BLaER1 treated with 17β-estradiol and CSF1 and Interleukin-3, amounts not matched to agents 10 nM and 100 nM (cell line): ENCODE measurements around the gene PARVB.

Experiments used
- H3K27ac ChIP-seq, 11 experiments: shearing (Covaris generic); formaldehyde crosslinking; 2 replicates each; pipeline ENCODE4 v1.8.1; 2022
- H3K27me3 ChIP-seq, 11 experiments: shearing (Covaris generic); formaldehyde crosslinking; 2 replicates each; pipeline ENCODE4 v1.8.1; 2022
- H3K36me3 ChIP-seq, 11 experiments: shearing (Covaris generic); formaldehyde crosslinking; 2 replicates each; pipeline ENCODE4 v1.8.1; 2022
- H3K4me1 ChIP-seq, 10 experiments: shearing (Covaris generic); formaldehyde crosslinking; 2 replicates each; pipeline ENCODE4 v1.8.1; 2022
- H3K4me2 ChIP-seq, 11 experiments: shearing (Covaris generic); formaldehyde crosslinking; 2 replicates each; pipeline ENCODE4 v1.8.1; 2022
- H3K4me3 ChIP-seq, 10 experiments: shearing (Covaris generic); formaldehyde crosslinking; 2 replicates each; pipeline ENCODE4 v1.8.1; 2022
- H3K9ac ChIP-seq, 11 experiments: shearing (Covaris generic); formaldehyde crosslinking; 2 replicates each; pipeline ENCODE4 v1.8.1; 2022
- H3K9me3 ChIP-seq, 11 experiments: shearing (Covaris generic); formaldehyde crosslinking; replicated peaks in 1 of 11; 2 replicates each; pipeline ENCODE4 v1.8.1; 2022
- H4K20me1 ChIP-seq, 11 experiments: shearing (Covaris generic); formaldehyde crosslinking; 2 replicates each; pipeline ENCODE4 v1.8.1; 2022
- Cebpa-rat ChIP-seq, 11 experiments: shearing (Covaris generic); IDR thresholded peaks; 2 replicates each; pipeline ENCODE4 v1.8.1; 2022

The PARVB gene

DNA sequence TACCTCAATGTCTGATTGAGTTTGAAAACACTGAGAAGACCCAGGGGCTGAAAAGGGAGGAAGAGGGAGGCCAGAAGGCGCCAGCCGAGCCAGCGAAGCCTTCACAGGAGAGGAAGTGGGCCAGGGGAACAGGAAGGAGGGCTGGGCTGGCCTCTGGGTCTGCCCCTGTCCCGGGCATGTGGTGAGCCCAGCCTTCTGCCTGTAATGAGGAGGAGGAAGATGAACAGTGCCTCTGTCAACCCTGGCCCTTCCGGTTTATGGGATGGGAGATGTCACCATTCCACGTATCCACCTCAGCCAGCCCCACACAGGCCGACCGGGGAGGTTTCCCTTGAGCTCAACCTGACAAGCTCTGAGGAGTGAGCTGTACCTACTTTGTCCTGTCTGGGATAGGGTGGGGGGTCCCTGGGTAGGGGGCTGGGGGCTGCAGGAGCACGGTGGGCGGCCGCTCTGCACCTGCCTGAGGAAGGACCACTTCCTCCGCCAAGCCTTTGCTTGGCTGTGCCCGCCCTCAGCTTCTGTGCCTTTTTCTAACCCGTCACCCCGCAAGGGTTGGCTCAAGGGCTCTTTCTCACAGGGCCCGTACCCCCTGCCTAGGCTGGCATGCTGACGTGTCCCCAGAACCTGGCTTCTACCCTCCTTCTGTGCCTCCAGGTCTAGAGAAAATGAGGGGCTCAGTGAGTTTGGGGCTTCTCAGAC is 158.6 kb downstream of the PARVB start:
- Histone ChIP-seq H3K27ac (peak overlapping the region; percentile 87 to 95 (median 93)), H3K4me2 (peak overlapping the region; percentile 90 to 100 (median 98)), H4K20me1 (peaks cover 14 to 51% (median 48%) of the 10 kb centered on the region in 11 experiments; a peak in 21 of 22 replicates), H3K9me3 (no peaks in the 10 kb centered on the region), H3K27me3 (peaks cover 0 to 4% (median 0%) of the 10 kb centered on the region in 11 experiments; a peak in 1 of 22 replicates), H3K4me3 (peak overlapping the region; percentile 55 to 89 (median 72)), H3K36me3 (peaks cover 0 to 46% (median 28%) of the 10 kb centered on the region in 11 experiments; a peak in 18 of 22 replicates), H3K4me1 (peaks cover 46 to 76% (median 63%) of the 10 kb centered on the region in 10 experiments), H3K9ac (peak overlapping the region; percentile 85 to 93 (median 87))
- no peak for TF ChIP-seq Cebpa-rat (IDR thresholded peaks at IDR 0.05)

DNA sequence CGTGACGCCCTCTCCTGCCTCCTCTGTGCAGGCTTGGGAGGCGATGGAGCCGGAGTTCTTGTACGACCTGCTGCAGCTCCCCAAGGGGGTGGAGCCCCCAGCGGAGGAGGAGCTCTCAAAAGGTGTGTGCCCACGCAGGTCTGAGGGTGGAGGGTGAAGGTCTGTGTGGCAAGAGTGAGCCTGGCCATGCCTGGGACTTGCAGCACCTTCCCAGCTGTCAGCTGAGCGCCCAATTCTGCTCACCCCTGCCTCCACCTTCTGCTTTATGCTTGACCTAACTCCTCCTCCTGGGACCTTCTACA is 159.1 kb downstream of the PARVB start:
- Histone ChIP-seq H3K9me3 (no peaks in the 10 kb centered on the region), H3K9ac (peak overlapping the region; percentile 85 to 93 (median 87); a peak in 20 of 22 replicates), H4K20me1 (peaks cover 14 to 56% (median 53%) of the 10 kb centered on the region in 11 experiments; a peak in 21 of 22 replicates), H3K4me2 (peak overlapping the region; percentile 90 to 100 (median 98)), H3K4me1 (peaks cover 50 to 81% (median 65%) of the 10 kb centered on the region in 10 experiments), H3K27me3 (peaks cover 0 to 9% (median 0%) of the 10 kb centered on the region in 11 experiments; a peak in 5 of 22 replicates), H3K4me3 (peak overlapping the region; percentile 55 to 89 (median 72)), H3K36me3 (peaks cover 0 to 46% (median 28%) of the 10 kb centered on the region in 11 experiments; a peak in 18 of 22 replicates), H3K27ac (peak overlapping the region; percentile 27 to 95 (median 93); a peak in 18 of 22 replicates)
- TF ChIP-seq Cebpa-rat (IDR thresholded peaks at IDR 0.05): no peak

DNA sequence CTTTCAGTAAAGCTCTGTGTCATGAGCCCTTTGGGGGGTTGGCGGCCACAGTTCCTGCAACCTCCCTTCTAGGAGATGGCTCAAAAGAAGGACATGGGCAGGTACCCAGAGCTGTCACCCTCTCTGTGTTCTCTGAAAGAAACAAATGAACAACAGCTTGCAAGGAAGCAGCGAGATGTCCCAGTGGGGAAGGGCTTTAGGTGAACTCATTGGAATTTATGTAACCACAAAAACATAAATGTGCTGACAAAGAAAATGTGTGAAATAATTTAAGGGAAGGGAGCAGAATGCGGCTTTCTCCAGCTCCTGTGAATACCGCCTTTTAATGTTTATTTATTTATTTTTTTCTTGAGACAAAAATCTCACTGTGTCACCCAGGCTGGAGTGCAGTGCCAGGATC is 159.9 kb downstream of the PARVB start:
- Histone ChIP-seq H3K36me3 (peaks cover 0 to 46% (median 28%) of the 10 kb centered on the region in 11 experiments; a peak in 18 of 22 replicates), H4K20me1 (peaks cover 14 to 64% (median 61%) of the 10 kb centered on the region in 11 experiments; a peak in 21 of 22 replicates), H3K4me3 (peak overlapping the region in 4 of 10 experiments; percentile 76 to 89 (median 78); a peak in 3 of 20 replicates), H3K4me1 (peaks cover 54 to 88% (median 73%) of the 10 kb centered on the region in 10 experiments), H3K27me3 (peaks cover 0 to 16% (median 1%) of the 10 kb centered on the region in 11 experiments; a peak in 11 of 22 replicates), H3K4me2 (peak overlapping the region; percentile 90 to 100 (median 98)), H3K27ac (no peak overlapping the region), H3K9me3 (no peaks in the 10 kb centered on the region), H3K9ac (no peak overlapping the region; a peak in 1 of 22 replicates)
- TF ChIP-seq Cebpa-rat (IDR thresholded peaks at IDR 0.05): no peak

DNA sequence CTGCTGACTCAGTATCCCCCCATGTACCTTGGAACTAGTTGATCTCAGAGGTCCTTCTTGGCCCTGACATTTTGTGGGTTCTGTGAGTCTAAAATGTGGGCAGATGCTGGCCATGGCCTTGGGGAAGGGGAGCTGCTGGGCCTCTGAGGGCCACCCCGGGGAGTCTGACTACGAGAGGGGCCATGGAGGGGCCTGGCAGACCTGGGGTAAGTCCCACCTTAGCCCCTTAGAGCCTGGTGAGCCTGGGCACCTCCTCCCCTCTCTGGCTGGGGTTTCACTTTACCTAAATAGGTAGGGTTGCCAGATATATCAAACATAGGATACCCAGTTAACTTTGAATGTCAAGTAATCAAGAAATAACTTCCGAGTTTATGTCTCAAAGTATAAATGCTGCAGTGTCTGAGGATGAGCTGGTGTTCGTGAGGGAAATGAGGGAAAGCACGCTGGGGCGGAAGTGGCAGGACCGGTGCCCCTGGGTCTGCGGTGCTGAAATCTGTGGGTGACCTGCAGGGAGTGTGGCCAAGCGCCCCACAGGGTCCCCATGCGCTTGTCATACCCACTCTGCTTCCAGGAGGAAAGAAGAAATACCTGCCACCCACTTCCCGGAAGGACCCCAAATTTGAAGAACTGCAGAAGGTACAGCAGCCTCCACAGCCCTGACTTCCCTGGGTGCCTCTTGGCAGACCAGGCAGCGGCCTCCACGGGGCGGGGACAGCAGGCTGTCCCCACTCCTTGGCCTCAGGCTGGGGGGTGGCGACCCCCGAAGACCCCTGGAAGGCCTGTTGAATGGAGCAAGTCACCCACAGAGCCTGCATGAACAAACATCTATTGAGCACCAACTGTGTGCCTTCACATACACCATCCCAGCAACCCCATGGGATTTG is 161.4 kb downstream of the PARVB start:
- no peak overlapping the region for H3K4me3 ChIP-seq
- no peaks in the 10 kb centered on the region for H3K9me3 ChIP-seq
- H3K36me3 ChIP-seq: peaks cover 0 to 46% (median 28%) of the 10 kb centered on the region in 11 experiments; a peak in 18 of 22 replicates
- H3K9ac ChIP-seq: no peak overlapping the region
- peaks cover 14 to 78% (median 72%) of the 10 kb centered on the region in 11 experiments; a peak in 21 of 22 replicates for H4K20me1 ChIP-seq
- H3K4me2 ChIP-seq: peak overlapping the region in 2 of 11 experiments; percentile 9 to 22; a peak in 1 of 22 replicates
- TF ChIP-seq Cebpa-rat (IDR thresholded peaks at IDR 0.05): no peak
- no peak overlapping the region for H3K27ac ChIP-seq
- H3K4me1 ChIP-seq: peaks cover 56 to 88% (median 75%) of the 10 kb centered on the region in 10 experiments
- H3K27me3 ChIP-seq: peaks cover 8 to 21% (median 14%) of the 10 kb centered on the region in 11 experiments; a peak in 21 of 22 replicates

DNA sequence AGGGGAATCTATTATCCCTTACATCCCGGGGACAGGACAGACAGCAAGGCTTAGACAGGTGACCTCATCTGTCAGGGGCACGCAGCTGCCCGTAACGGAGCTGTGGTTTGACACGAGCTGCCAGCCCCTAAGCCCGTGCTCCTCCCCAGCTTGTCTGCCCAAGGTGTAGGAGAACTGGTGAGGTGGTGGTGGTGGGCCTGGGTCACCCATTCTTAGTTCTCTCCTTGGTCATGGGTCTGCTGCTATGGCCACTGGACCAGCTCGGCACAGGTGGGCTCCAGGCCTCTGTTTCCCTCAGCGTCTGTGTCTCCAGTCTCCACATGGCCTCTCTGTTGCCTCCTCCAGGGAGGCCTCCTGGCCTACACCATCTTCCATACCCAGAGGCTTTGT is 162.0 kb downstream of the PARVB start:
- Histone ChIP-seq H3K27me3 (peaks cover 11 to 21% (median 15%) of the 10 kb centered on the region in 11 experiments; a peak in 21 of 22 replicates), H3K27ac (no peak overlapping the region), H3K4me2 (peak overlapping the region in 6 of 11 experiments; percentile 3 to 32 (median 10); a peak in 4 of 22 replicates), H3K9me3 (no peaks in the 10 kb centered on the region), H3K4me1 (peaks cover 56 to 88% (median 75%) of the 10 kb centered on the region in 10 experiments), H3K9ac (no peak overlapping the region; a peak in 1 of 22 replicates), H3K4me3 (no peak overlapping the region), H3K36me3 (peaks cover 0 to 46% (median 28%) of the 10 kb centered on the region in 11 experiments; a peak in 18 of 22 replicates), H4K20me1 (peaks cover 14 to 85% (median 78%) of the 10 kb centered on the region in 11 experiments; a peak in 21 of 22 replicates)
- TF ChIP-seq Cebpa-rat (IDR thresholded peaks at IDR 0.05): no peak

DNA sequence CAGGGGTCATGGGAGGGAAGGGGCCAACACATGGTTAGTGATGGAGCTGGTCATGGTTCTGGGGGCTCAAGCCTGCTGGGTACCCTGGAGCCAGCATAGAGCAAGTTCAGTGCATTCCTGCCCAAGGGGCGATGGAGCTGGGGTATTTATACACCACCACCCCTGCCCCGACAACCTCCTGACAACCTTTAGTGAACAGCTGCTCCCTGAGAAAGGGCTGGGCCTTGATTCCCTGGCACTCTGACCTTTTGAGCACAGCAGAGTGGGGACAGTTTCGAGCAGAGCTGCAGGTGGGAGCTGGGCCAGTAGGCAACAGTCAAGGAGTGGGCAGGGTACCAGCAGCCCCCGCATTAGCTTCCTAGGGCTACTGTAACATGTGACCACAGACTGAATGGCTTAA is 162.6 kb downstream of the PARVB start:
- Histone ChIP-seq H3K4me2 (peak overlapping the region in 8 of 11 experiments; percentile 2 to 32 (median 16); a peak in 8 of 22 replicates), H3K4me1 (peaks cover 58 to 94% (median 75%) of the 10 kb centered on the region in 10 experiments), H3K9me3 (no peaks in the 10 kb centered on the region), H3K27me3 (peaks cover 11 to 21% (median 15%) of the 10 kb centered on the region in 11 experiments; a peak in 21 of 22 replicates), H3K36me3 (peaks cover 0 to 48% (median 28%) of the 10 kb centered on the region in 11 experiments; a peak in 18 of 22 replicates), H4K20me1 (peaks cover 14 to 91% (median 79%) of the 10 kb centered on the region in 11 experiments; a peak in 21 of 22 replicates), H3K4me3 (no peak overlapping the region), H3K27ac (no peak overlapping the region), H3K9ac (no peak overlapping the region)
- TF ChIP-seq Cebpa-rat (IDR thresholded peaks at IDR 0.05): no peak

DNA sequence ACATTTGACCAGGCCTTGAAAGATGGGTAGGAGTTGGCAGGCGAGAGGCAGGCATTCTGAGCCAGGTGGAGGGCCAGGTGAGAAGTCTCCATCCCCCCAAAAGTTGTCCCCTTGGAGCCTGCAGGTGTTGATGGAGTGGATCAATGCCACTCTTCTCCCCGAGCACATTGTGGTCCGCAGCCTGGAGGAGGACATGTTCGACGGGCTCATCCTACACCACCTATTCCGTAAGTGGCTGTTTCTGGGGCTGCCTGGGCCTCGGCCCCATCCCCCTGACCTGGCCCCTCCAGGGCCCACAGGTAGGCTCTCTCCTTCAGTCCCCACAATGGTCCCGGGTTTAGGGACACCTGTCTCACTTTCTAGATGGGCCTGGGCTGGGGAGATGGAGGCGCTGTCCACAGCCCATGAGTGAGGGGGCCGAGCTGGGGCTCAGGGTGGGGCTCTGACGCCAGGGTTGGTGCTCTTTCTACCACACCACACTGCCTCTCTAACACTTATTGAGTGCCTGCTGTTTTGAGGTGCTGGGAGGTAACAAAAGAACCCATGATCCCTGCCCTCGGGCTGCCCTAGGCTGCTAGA is 163.6 kb downstream of the PARVB start:
- Histone ChIP-seq H3K27ac (no peak overlapping the region), H3K4me2 (peak overlapping the region in 9 of 11 experiments; percentile 64 to 88 (median 78); a peak in 15 of 22 replicates), H3K9me3 (peaks cover 0 to 7% (median 0%) of the 10 kb centered on the region in 11 experiments; a peak in 1 of 22 replicates), H3K4me3 (no peak overlapping the region), H3K27me3 (peaks cover 15 to 27% (median 18%) of the 10 kb centered on the region in 11 experiments; a peak in 21 of 22 replicates), H4K20me1 (peaks cover 14 to 100% (median 86%) of the 10 kb centered on the region in 11 experiments; a peak in 21 of 22 replicates), H3K4me1 (peaks cover 62 to 96% (median 75%) of the 10 kb centered on the region in 10 experiments), H3K9ac (no peak overlapping the region), H3K36me3 (peaks cover 0 to 59% (median 36%) of the 10 kb centered on the region in 11 experiments; a peak in 18 of 22 replicates)
- TF ChIP-seq Cebpa-rat (IDR thresholded peaks at IDR 0.05): no peak

DNA sequence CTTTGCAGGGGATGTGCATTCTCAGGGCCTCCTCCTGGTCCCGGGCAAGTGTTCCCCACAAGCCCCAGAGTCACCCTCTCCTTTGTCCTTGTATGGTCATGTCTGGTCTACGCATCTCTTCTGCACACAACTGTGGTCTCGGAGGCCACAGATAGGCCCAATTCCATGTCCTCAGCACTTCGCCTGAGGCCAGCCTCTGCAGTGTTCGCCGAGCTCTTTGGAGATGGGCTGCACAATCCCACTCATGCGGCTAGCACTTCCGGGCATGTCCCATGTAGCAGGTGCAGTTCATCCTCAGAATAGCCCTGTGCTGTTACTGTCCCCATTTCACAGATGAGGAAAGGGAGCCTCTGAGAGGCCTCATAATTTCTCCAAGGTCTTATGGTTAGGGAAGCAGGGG is 164.2 kb downstream of the PARVB start:
- no peak overlapping the region for H3K27ac ChIP-seq

More for the DNA sequence above, 164.2 kb downstream of the PARVB start:
- H3K4me1 ChIP-seq: peaks cover 61 to 96% (median 75%) of the 10 kb centered on the region in 10 experiments
- no peak overlapping the region for H3K9ac ChIP-seq
- peaks cover 0 to 7% (median 0%) of the 10 kb centered on the region in 11 experiments; a peak in 1 of 22 replicates for H3K9me3 ChIP-seq
- H4K20me1 ChIP-seq: peaks cover 14 to 100% (median 84%) of the 10 kb centered on the region in 11 experiments; a peak in 21 of 22 replicates
- H3K4me2 ChIP-seq: peak overlapping the region in 10 of 11 experiments; percentile 31 to 88 (median 74); a peak in 19 of 22 replicates
- H3K4me3 ChIP-seq: no peak overlapping the region
- no peak for TF ChIP-seq Cebpa-rat (IDR thresholded peaks at IDR 0.05)
- peaks cover 15 to 27% (median 21%) of the 10 kb centered on the region in 11 experiments; a peak in 21 of 22 replicates for H3K27me3 ChIP-seq
- peaks cover 0 to 58% (median 35%) of the 10 kb centered on the region in 11 experiments; a peak in 18 of 22 replicates for H3K36me3 ChIP-seq
